ENCODE measurements around the gene CALML5.

Gene CALML5

GRCh38 chr10:5502061-5502521 lies 2.7 kb upstream of the CALML5 start:
- no peaks in the 10 kb centered on the region for H3K36me3 ChIP-seq (ENCODE audit: insufficient read depth, low read length)
- no peaks in the 10 kb centered on the region for H3K79me2 ChIP-seq (ENCODE audit: insufficient read depth, low read length)
- no peaks in the 10 kb centered on the region for H3K9me2 ChIP-seq (replicated peaks; ENCODE audit: low read depth, low read length)
- no peaks in the 10 kb centered on the region for H3F3A ChIP-seq (ENCODE audit: low read depth)
- no peak overlapping the region for H2AFZ ChIP-seq (ENCODE audit: low read length)
- no peak overlapping the region for H3K4me2 ChIP-seq (ENCODE audit: low read depth, low read length, poor library complexity, severe bottlenecking)
- H3K4me1 ChIP-seq (ENCODE audit: insufficient read depth, low read length, poor library complexity, severe bottlenecking) = no peaks in the 10 kb centered on the region
- H3K27me3 ChIP-seq (ENCODE audit: insufficient read depth, low read length, poor library complexity, severe bottlenecking) = no peaks in the 10 kb centered on the region
- no peak for TF ChIP-seq CTCF (conservative IDR thresholded peaks at IDR 0.05; ENCODE audit: low read length)
- no peak for TF ChIP-seq EZH2phosphoT487 (IDR thresholded peaks at IDR 0.05; ENCODE audit: borderline replicate concordance)
- H3K9ac ChIP-seq (ENCODE audit: low read depth, low read length, poor library complexity, severe bottlenecking) = no peak overlapping the region
- no peak overlapping the region for H3K4me3 ChIP-seq (ENCODE audit: low read length, poor library complexity, severe bottlenecking)
- no peaks in the 10 kb centered on the region for H4K20me1 ChIP-seq (ENCODE audit: insufficient read depth, low read length, poor library complexity, severe bottlenecking)
- H3K9me3 ChIP-seq (ENCODE audit: insufficient read depth, low read depth, low read length) = no peaks in the 10 kb centered on the region

GRCh38 chr10:5500910-5501309 lies 1.5 kb upstream of the CALML5 start:
- no peaks in the 10 kb centered on the region for H3K27me3 ChIP-seq (ENCODE audit: insufficient read depth, low read length, poor library complexity, severe bottlenecking)
- no peaks in the 10 kb centered on the region for H3K36me3 ChIP-seq (ENCODE audit: insufficient read depth, low read length)
- H3K4me3 ChIP-seq (ENCODE audit: low read length, poor library complexity, severe bottlenecking) = no peak overlapping the region
- H3K9me2 ChIP-seq (replicated peaks; ENCODE audit: low read depth, low read length) = no peaks in the 10 kb centered on the region
- H3K4me1 ChIP-seq (ENCODE audit: insufficient read depth, low read length, poor library complexity, severe bottlenecking) = no peaks in the 10 kb centered on the region
- TF ChIP-seq CTCF (conservative IDR thresholded peaks at IDR 0.05; ENCODE audit: low read length) (no peak), EZH2phosphoT487 (IDR thresholded peaks at IDR 0.05; ENCODE audit: borderline replicate concordance) (no peak)
- no peaks in the 10 kb centered on the region for H3F3A ChIP-seq (ENCODE audit: low read depth)
- H2AFZ ChIP-seq (ENCODE audit: low read length) = no peak overlapping the region
- no peaks in the 10 kb centered on the region for H3K9me3 ChIP-seq (ENCODE audit: insufficient read depth, low read depth, low read length)
- no peak overlapping the region for H3K9ac ChIP-seq (ENCODE audit: low read depth, low read length, poor library complexity, severe bottlenecking)
- H4K20me1 ChIP-seq (ENCODE audit: insufficient read depth, low read length, poor library complexity, severe bottlenecking) = no peaks in the 10 kb centered on the region
- no peak overlapping the region for H3K4me2 ChIP-seq (ENCODE audit: low read depth, low read length, poor library complexity, severe bottlenecking)
- H3K79me2 ChIP-seq (ENCODE audit: insufficient read depth, low read length) = no peaks in the 10 kb centered on the region

GRCh38 chr10:5500162-5500670 lies 846 bp upstream of the CALML5 start:
- Histone ChIP-seq H3K36me3 (ENCODE audit: insufficient read depth, low read length) (no peaks in the 10 kb centered on the region), H3K4me1 (ENCODE audit: insufficient read depth, low read length, poor library complexity, severe bottlenecking) (no peaks in the 10 kb centered on the region), H3K9ac (ENCODE audit: low read depth, low read length, poor library complexity, severe bottlenecking) (no peak overlapping the region), H3K27me3 (ENCODE audit: insufficient read depth, low read length, poor library complexity, severe bottlenecking) (no peaks in the 10 kb centered on the region), H2AFZ (ENCODE audit: low read length) (no peak overlapping the region), H3K9me3 (ENCODE audit: insufficient read depth, low read depth, low read length) (no peaks in the 10 kb centered on the region), H3K79me2 (ENCODE audit: insufficient read depth, low read length) (no peaks in the 10 kb centered on the region), H3K4me2 (ENCODE audit: low read depth, low read length, poor library complexity, severe bottlenecking) (no peak overlapping the region), H3K9me2 (replicated peaks; ENCODE audit: low read depth, low read length) (no peaks in the 10 kb centered on the region), H3K4me3 (ENCODE audit: low read length, poor library complexity, severe bottlenecking) (no peak overlapping the region), H4K20me1 (ENCODE audit: insufficient read depth, low read length, poor library complexity, severe bottlenecking) (no peaks in the 10 kb centered on the region), H3F3A (ENCODE audit: low read depth) (no peaks in the 10 kb centered on the region)
- TF ChIP-seq EZH2phosphoT487 (IDR thresholded peaks at IDR 0.05; ENCODE audit: borderline replicate concordance) = no peak
- TF ChIP-seq CTCF (conservative IDR thresholded peaks at IDR 0.05; ENCODE audit: low read length) = no peak
